AG09309 (cell line): ENCODE data around the gene NACAD.

Source experiments
- DNase-seq: peaks from one replicate; pipeline ENCODE4 v3.0.0-alpha.2; 2010; ENCODE audit warnings: low read depth
- H3K4me3 ChIP-seq: 2 replicates; pipeline ENCODE4 v1.5.1; 2011; ENCODE audit warnings: mild to moderate bottlenecking, low read depth, low read length, moderate library complexity; ENCODE audit not compliant: control insufficient read depth
- TF ChIP-seq, protein P1 (sequence below): IDR thresholded peaks from 2 replicates; pipeline ENCODE4 v1.5.1; 2011; ENCODE audit warnings: mild to moderate bottlenecking, low read depth, low read length, inconsistent platforms; ENCODE audit not compliant: insufficient read depth, control insufficient read depth; ENCODE audit errors: missing control alignments

NACAD gene

GRCh38 chr7:45064047-45064725, 24.6 kb downstream of the NACAD start:
- no peak overlapping the region for H3K4me3 ChIP-seq
- no peak for DNase-seq
- TF ChIP-seq, protein P1, sequence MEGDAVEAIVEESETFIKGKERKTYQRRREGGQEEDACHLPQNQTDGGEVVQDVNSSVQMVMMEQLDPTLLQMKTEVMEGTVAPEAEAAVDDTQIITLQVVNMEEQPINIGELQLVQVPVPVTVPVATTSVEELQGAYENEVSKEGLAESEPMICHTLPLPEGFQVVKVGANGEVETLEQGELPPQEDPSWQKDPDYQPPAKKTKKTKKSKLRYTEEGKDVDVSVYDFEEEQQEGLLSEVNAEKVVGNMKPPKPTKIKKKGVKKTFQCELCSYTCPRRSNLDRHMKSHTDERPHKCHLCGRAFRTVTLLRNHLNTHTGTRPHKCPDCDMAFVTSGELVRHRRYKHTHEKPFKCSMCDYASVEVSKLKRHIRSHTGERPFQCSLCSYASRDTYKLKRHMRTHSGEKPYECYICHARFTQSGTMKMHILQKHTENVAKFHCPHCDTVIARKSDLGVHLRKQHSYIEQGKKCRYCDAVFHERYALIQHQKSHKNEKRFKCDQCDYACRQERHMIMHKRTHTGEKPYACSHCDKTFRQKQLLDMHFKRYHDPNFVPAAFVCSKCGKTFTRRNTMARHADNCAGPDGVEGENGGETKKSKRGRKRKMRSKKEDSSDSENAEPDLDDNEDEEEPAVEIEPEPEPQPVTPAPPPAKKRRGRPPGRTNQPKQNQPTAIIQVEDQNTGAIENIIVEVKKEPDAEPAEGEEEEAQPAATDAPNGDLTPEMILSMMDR, result no peak

GRCh38 chr7:45061806-45062425, 26.9 kb downstream of the NACAD start:
- TF ChIP-seq, protein P1, result no peak
- no peak for DNase-seq
- H3K4me3 ChIP-seq, result no peak overlapping the region

- no peak overlapping the region for H3K4me3 ChIP-seq
- TF ChIP-seq, protein P1, result no peak
- no peak for DNase-seq
These were observed 27.4 kb downstream of the NACAD start for GRCh38 chr7:45061352-45061751.

- no peak overlapping the region for H3K4me3 ChIP-seq
- no peak for DNase-seq
- TF ChIP-seq, protein P1, result no peak
These were observed 28.5 kb downstream of the NACAD start for GRCh38 chr7:45060295-45060694.

DNA sequence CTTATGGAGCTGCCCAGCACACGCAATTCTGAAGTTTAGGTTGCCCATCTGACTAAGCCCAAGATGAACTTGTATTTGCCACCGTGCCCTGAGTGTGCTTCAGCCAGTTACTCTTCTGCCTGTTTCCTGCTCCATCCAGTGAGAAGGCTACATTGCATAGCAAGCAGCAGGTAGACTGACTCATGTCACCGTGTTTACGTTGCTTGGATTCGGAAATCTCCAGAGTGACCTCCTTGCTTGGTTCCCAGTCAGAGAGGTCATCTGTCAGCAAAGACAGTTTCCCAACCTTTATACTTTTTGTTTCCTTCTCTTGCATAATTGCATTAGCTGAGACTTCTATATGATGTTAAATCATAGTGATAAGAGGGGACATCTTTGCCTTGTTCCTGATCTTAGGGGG, 30.9 kb downstream of the NACAD start:
- TF ChIP-seq, protein P1, result no peak
- no peak for DNase-seq
- no peak overlapping the region for H3K4me3 ChIP-seq

DNA sequence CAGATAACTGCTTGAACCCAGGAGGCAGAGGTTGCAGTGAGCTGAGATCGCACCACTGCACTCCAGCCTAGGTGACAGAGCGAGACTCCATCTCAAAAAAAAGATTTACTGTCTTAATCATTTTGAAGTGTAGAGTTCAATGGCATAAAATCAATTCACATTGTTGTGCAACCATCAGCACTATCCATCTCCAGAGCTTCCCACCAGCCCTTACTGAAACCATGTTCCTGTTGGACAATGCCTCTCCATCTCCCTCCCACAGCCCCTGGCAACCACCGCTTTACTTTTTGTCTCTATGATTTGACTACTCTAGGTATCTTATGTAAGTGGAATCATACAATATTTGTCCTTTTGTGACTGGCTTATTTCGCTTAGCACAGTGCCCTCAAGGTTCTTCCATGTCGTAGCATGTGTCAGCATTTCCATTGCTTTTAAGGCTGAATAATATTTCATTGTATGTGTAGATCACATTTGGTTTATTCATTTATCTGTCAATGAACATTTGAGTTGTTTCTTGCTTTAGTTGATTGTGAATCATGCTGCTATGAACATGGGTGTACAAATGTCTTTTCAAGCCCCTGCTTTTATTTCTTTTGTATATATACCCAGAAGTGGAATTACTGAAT, 33.1 kb downstream of the NACAD start:
- H3K4me3 ChIP-seq, result no peak overlapping the region
- TF ChIP-seq, protein P1, result no peak
- DNase-seq, result no peak

- TF ChIP-seq, protein P1, result no peak
- no peak for DNase-seq
- no peak overlapping the region for H3K4me3 ChIP-seq
These were observed 33.8 kb downstream of the NACAD start for GRCh38 chr7:45055016-45055415.
